ENCODE data around the gene GRIA1.

The GRIA1 gene

GRCh38 chr5:153552886-153553285, 62.4 kb downstream of the GRIA1 start:
- Histone ChIP-seq H3K9me3 (replicated peaks in 1 of 11) (no peaks in the 10 kb centered on the region), H3K4me2 (no peak overlapping the region), H3K27me3 (no peaks in the 10 kb centered on the region), H3K4me1 (peaks cover 0 to 6% (median 0%) of the 10 kb centered on the region in 10 experiments; a peak in 1 of 20 replicates), H3K27ac (no peak overlapping the region), H3K4me3 (no peak overlapping the region), H4K20me1 (no peaks in the 10 kb centered on the region), H3K9ac (no peak overlapping the region), H3K36me3 (no peaks in the 10 kb centered on the region)
- no peak for TF ChIP-seq Cebpa-rat (IDR thresholded peaks at IDR 0.05)

- H3K27ac ChIP-seq = no peak overlapping the region
- peak overlapping the region in 8 of 11 experiments; percentile 0 to 50 (median 18); a peak in 7 of 22 replicates for H3K4me2 ChIP-seq
- no peak for TF ChIP-seq Cebpa-rat (IDR thresholded peaks at IDR 0.05)
- H3K4me1 ChIP-seq = peaks cover 0 to 6% (median 0%) of the 10 kb centered on the region in 10 experiments; a peak in 1 of 20 replicates
- peaks cover 0 to 7% (median 3%) of the 10 kb centered on the region in 11 experiments; a peak in 2 of 22 replicates for H3K9me3 ChIP-seq (replicated peaks in 1 of 11)
- H3K9ac ChIP-seq = no peak overlapping the region
- H3K27me3 ChIP-seq = no peaks in the 10 kb centered on the region
- no peaks in the 10 kb centered on the region for H4K20me1 ChIP-seq
- H3K36me3 ChIP-seq = no peaks in the 10 kb centered on the region
- no peak overlapping the region for H3K4me3 ChIP-seq
These were observed 65.1 kb downstream of the GRIA1 start for GRCh38 chr5:153555420-153556114.

GRCh38 chr5:153558957-153559356, 68.5 kb downstream of the GRIA1 start:
- Histone ChIP-seq H3K4me2 (no peak overlapping the region), H3K27me3 (no peaks in the 10 kb centered on the region), H3K9me3 (replicated peaks in 1 of 11) (peaks cover 0 to 10% (median 4%) of the 10 kb centered on the region in 11 experiments; a peak in 2 of 22 replicates), H3K4me1 (peaks cover 0 to 13% (median 2%) of the 10 kb centered on the region in 10 experiments; a peak in 4 of 20 replicates), H4K20me1 (no peaks in the 10 kb centered on the region), H3K9ac (no peak overlapping the region), H3K36me3 (no peaks in the 10 kb centered on the region), H3K27ac (no peak overlapping the region), H3K4me3 (no peak overlapping the region)
- TF ChIP-seq Cebpa-rat (IDR thresholded peaks at IDR 0.05) = no peak

- no peaks in the 10 kb centered on the region for H3K27me3 ChIP-seq
These were observed 69.5 kb downstream of the GRIA1 start for GRCh38 chr5:153559926-153560325.

GRCh38 chr5:153562189-153562588, 71.7 kb downstream of the GRIA1 start:
- Histone ChIP-seq H3K27me3 (no peaks in the 10 kb centered on the region), H4K20me1 (no peaks in the 10 kb centered on the region), H3K36me3 (no peaks in the 10 kb centered on the region), H3K4me3 (no peak overlapping the region), H3K27ac (no peak overlapping the region), H3K4me1 (peaks cover 0 to 15% (median 0%) of the 10 kb centered on the region in 10 experiments; a peak in 3 of 20 replicates), H3K4me2 (no peak overlapping the region), H3K9me3 (replicated peaks in 1 of 11) (peaks cover 0 to 13% (median 4%) of the 10 kb centered on the region in 11 experiments; a peak in 3 of 22 replicates), H3K9ac (no peak overlapping the region)
- TF ChIP-seq Cebpa-rat (IDR thresholded peaks at IDR 0.05) = no peak

More at GRCh38 chr5:153559926-153560325, 69.5 kb downstream of the GRIA1 start:
- H3K4me3 ChIP-seq = no peak overlapping the region
- H4K20me1 ChIP-seq = no peaks in the 10 kb centered on the region
- no peak overlapping the region for H3K9ac ChIP-seq
- peaks cover 0 to 15% (median 2%) of the 10 kb centered on the region in 10 experiments; a peak in 4 of 20 replicates for H3K4me1 ChIP-seq
- no peak overlapping the region for H3K4me2 ChIP-seq
- H3K9me3 ChIP-seq (replicated peaks in 1 of 11) = peaks cover 0 to 10% (median 4%) of the 10 kb centered on the region in 11 experiments; a peak in 2 of 22 replicates
- TF ChIP-seq Cebpa-rat (IDR thresholded peaks at IDR 0.05) = no peak
- H3K36me3 ChIP-seq = no peaks in the 10 kb centered on the region
- no peak overlapping the region for H3K27ac ChIP-seq

GRCh38 chr5:153565822-153566221, 75.4 kb downstream of the GRIA1 start:
- no peak overlapping the region for H3K4me3 ChIP-seq
- H3K9ac ChIP-seq = no peak overlapping the region
- no peaks in the 10 kb centered on the region for H4K20me1 ChIP-seq
- no peaks in the 10 kb centered on the region for H3K36me3 ChIP-seq
- no peak overlapping the region for H3K4me2 ChIP-seq
- H3K27ac ChIP-seq = no peak overlapping the region
- TF ChIP-seq Cebpa-rat (IDR thresholded peaks at IDR 0.05) = no peak
- peaks cover 0 to 15% (median 0%) of the 10 kb centered on the region in 10 experiments; a peak in 3 of 20 replicates for H3K4me1 ChIP-seq
- H3K27me3 ChIP-seq = no peaks in the 10 kb centered on the region
- H3K9me3 ChIP-seq (replicated peaks in 1 of 11) = peaks cover 0 to 6% (median 0%) of the 10 kb centered on the region in 11 experiments; a peak in 1 of 22 replicates

GRCh38 chr5:153569036-153569435, 78.6 kb downstream of the GRIA1 start:
- H3K27me3 ChIP-seq = no peaks in the 10 kb centered on the region
- H3K4me3 ChIP-seq = no peak overlapping the region
- H3K27ac ChIP-seq = no peak overlapping the region
- no peak for TF ChIP-seq Cebpa-rat (IDR thresholded peaks at IDR 0.05)
- no peaks in the 10 kb centered on the region for H4K20me1 ChIP-seq
- H3K4me2 ChIP-seq = no peak overlapping the region
- peaks cover 0 to 6% (median 0%) of the 10 kb centered on the region in 11 experiments; a peak in 1 of 22 replicates for H3K9me3 ChIP-seq (replicated peaks in 1 of 11)
- H3K9ac ChIP-seq = no peak overlapping the region
- peaks cover 0 to under 1% (median 0%) of the 10 kb centered on the region in 10 experiments; a peak in 3 of 20 replicates for H3K4me1 ChIP-seq
- H3K36me3 ChIP-seq = no peaks in the 10 kb centered on the region

GRCh38 chr5:153571162-153571561, 80.7 kb downstream of the GRIA1 start:
- H3K4me1 ChIP-seq = no peaks in the 10 kb centered on the region
- no peaks in the 10 kb centered on the region for H3K27me3 ChIP-seq
- H3K9me3 ChIP-seq (replicated peaks in 1 of 11) = peaks cover 0 to 2% (median 0%) of the 10 kb centered on the region in 11 experiments; a peak in 1 of 22 replicates
- no peak overlapping the region for H3K4me3 ChIP-seq
- no peak for TF ChIP-seq Cebpa-rat (IDR thresholded peaks at IDR 0.05)
- H3K4me2 ChIP-seq = no peak overlapping the region
- no peaks in the 10 kb centered on the region for H3K36me3 ChIP-seq
- no peaks in the 10 kb centered on the region for H4K20me1 ChIP-seq
- no peak overlapping the region for H3K27ac ChIP-seq
- H3K9ac ChIP-seq = no peak overlapping the region

- no peak overlapping the region for H3K9ac ChIP-seq
- no peak for TF ChIP-seq Cebpa-rat (IDR thresholded peaks at IDR 0.05)
- H3K4me1 ChIP-seq = no peaks in the 10 kb centered on the region
- no peak overlapping the region for H3K27ac ChIP-seq
- H3K4me2 ChIP-seq = no peak overlapping the region
- H3K27me3 ChIP-seq = no peaks in the 10 kb centered on the region
- H3K9me3 ChIP-seq (replicated peaks in 1 of 11) = no peaks in the 10 kb centered on the region
- no peaks in the 10 kb centered on the region for H3K36me3 ChIP-seq
- no peaks in the 10 kb centered on the region for H4K20me1 ChIP-seq
- no peak overlapping the region for H3K4me3 ChIP-seq
These were observed 82.1 kb downstream of the GRIA1 start for GRCh38 chr5:153572411-153573145.

Measured in BLaER1 treated with 17β-estradiol and CSF1 and Interleukin-3, amounts not matched to agents 10 nM and 100 nM (cell line).